PFSK-1 (cell line): Measurements from ENCODE around the gene WDR45.

Experiments used
- FOXP2 ChIP-seq: optimal IDR thresholded peaks from 2 replicates; pipeline ENCODE3; 2011; ENCODE audit warnings: borderline replicate concordance, control low read depth, inconsistent platforms; ENCODE audit not compliant: insufficient read depth; ENCODE audit errors: extremely low read length, extremely low read depth
- POLR2AphosphoS5 ChIP-seq: IDR thresholded peaks from 2 replicates; pipeline ENCODE4 v1.6.1; 2012; ENCODE audit warnings: low read depth, mild to moderate bottlenecking, control low read depth, low read length, moderate library complexity
- SIN3A ChIP-seq: IDR thresholded peaks from 2 replicates; pipeline ENCODE4 v1.6.1; 2012; ENCODE audit warnings: mild to moderate bottlenecking, low read length, moderate library complexity, borderline replicate concordance; ENCODE audit not compliant: insufficient read depth
- TAF1 ChIP-seq: IDR thresholded peaks from 2 replicates; pipeline ENCODE4 v1.6.1; 2012; ENCODE audit warnings: low read length, control low read depth, borderline replicate concordance; ENCODE audit not compliant: insufficient read depth
- TF ChIP-seq, protein P1 (sequence below), 2 experiments: IDR thresholded peaks; 2 replicates each; pipeline versions ENCODE4 v1.6.1 to v1.8.0; 2011 to 2012; ENCODE audit warnings: low read depth in 2 of 2, low read length in 2 of 2, control low read depth in 1 of 2, inconsistent platforms in 1 of 2, mild to moderate bottlenecking in 1 of 2, moderate library complexity in 1 of 2; ENCODE audit not compliant: insufficient read depth in 1 of 2

The WDR45 gene

GRCh38 chrX:49071877-49072711 lies 7.6 kb downstream of the WDR45 start:
- TF ChIP-seq FOXP2: no peak
- no peak for TF ChIP-seq POLR2AphosphoS5
- TF ChIP-seq, protein P1, sequence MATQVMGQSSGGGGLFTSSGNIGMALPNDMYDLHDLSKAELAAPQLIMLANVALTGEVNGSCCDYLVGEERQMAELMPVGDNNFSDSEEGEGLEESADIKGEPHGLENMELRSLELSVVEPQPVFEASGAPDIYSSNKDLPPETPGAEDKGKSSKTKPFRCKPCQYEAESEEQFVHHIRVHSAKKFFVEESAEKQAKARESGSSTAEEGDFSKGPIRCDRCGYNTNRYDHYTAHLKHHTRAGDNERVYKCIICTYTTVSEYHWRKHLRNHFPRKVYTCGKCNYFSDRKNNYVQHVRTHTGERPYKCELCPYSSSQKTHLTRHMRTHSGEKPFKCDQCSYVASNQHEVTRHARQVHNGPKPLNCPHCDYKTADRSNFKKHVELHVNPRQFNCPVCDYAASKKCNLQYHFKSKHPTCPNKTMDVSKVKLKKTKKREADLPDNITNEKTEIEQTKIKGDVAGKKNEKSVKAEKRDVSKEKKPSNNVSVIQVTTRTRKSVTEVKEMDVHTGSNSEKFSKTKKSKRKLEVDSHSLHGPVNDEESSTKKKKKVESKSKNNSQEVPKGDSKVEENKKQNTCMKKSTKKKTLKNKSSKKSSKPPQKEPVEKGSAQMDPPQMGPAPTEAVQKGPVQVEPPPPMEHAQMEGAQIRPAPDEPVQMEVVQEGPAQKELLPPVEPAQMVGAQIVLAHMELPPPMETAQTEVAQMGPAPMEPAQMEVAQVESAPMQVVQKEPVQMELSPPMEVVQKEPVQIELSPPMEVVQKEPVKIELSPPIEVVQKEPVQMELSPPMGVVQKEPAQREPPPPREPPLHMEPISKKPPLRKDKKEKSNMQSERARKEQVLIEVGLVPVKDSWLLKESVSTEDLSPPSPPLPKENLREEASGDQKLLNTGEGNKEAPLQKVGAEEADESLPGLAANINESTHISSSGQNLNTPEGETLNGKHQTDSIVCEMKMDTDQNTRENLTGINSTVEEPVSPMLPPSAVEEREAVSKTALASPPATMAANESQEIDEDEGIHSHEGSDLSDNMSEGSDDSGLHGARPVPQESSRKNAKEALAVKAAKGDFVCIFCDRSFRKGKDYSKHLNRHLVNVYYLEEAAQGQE (IDR thresholded peaks at IDR 0.05; ENCODE audit: insufficient read depth in 1 of 2, low read depth in 2 of 2, low read length in 2 of 2): no peak
- TF ChIP-seq SIN3A: no peak

- TF ChIP-seq TAF1: no peak
- TF ChIP-seq POLR2AphosphoS5: no peak
- TF ChIP-seq FOXP2: no peak
- TF ChIP-seq, protein P1 (IDR thresholded peaks at IDR 0.05; ENCODE audit: insufficient read depth in 1 of 2, low read depth in 2 of 2, low read length in 2 of 2): no peak
- TF ChIP-seq SIN3A: no peak
Observed at GRCh38 chrX:49070988-49071387, 8.7 kb downstream of the WDR45 start.

DNA sequence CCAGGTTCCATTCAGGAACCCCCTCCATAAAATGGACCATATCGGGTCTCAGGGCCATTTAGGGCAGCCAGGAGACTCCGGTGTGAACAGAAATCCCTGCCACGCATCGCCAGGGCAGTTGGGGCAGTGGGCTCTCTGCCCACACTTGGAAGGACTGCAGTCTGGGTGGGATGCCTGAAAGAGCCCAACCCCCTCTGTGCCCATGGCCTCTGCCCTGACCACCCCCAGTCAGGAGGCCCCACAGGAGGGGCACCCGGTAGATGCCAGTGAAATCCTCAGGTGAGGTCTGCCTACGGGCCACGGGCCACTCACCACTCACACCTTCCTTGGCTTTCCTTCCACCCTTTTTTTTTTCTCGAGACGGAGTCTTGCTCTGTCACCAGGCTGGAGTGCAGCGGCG lies 10.6 kb downstream of the WDR45 start:
- TF ChIP-seq FOXP2 (no peak), POLR2AphosphoS5 (no peak), TAF1 (no peak), SIN3A (no peak)
- TF ChIP-seq, protein P1 (IDR thresholded peaks at IDR 0.05; ENCODE audit: insufficient read depth in 1 of 2, low read depth in 2 of 2, low read length in 2 of 2): no peak

DNA sequence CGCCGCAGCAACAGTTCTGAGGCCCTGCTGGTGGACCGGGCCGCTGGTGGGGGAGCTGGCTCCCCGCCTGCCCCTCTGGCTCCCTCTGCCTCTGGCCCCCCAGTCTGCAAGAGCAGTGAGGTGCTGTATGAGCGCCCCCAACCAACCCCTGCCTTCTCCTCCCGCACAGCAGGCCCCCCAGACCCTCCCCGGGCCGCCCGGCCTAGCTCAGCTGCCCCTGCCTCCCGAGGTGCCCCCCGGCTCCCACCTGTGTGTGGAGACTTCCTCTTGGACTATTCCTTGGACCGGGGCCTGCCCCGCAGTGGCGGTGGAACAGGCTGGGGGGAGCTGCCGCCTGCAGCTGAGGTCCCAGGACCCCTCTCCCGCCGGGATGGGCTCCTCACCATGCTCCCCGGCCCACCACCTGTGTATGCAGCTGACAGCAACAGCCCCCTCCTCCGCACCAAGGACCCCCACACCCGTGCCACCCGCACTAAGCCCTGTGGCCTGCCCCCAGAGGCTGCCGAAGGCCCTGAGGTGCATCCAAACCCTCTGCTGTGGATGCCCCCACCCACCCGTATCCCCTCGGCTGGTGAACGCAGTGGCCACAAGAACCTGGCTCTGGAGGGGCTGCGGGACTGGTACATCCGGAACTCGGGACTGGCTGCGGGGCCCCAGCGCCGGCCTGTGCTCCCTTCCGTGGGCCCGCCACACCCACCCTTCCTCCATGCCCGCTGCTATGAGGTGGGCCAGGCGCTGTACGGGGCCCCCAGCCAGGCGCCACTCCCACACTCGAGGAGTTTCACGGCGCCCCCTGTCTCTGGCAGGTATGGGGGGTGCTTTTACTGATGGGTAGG lies 12.2 kb downstream of the WDR45 start:
- TF ChIP-seq SIN3A: no peak
- no peak for TF ChIP-seq POLR2AphosphoS5
- TF ChIP-seq, protein P1 (IDR thresholded peaks at IDR 0.05; ENCODE audit: insufficient read depth in 1 of 2, low read depth in 2 of 2, low read length in 2 of 2): no peak
- no peak for TF ChIP-seq FOXP2
- TF ChIP-seq TAF1: no peak
